Stimulated activated CD4-positive, alpha-beta T cell treated with anti-CD3 and anti-CD28 coated beads, Interleukin-4, amount 100 ng/mL, for 24 hours (primary cell): ENCODE measurements around the gene TMPRSS3.
"Not testable (repeated sequence)": the region's sequence is repeated elsewhere in the genome, so short reads cannot be mapped to it uniquely, and the experiment has no call there.

Experiments
- DNase-seq: peaks from one replicate; pipeline ENCODE4 v3.0.0-alpha.2; 2020

Gene TMPRSS3

DNA sequence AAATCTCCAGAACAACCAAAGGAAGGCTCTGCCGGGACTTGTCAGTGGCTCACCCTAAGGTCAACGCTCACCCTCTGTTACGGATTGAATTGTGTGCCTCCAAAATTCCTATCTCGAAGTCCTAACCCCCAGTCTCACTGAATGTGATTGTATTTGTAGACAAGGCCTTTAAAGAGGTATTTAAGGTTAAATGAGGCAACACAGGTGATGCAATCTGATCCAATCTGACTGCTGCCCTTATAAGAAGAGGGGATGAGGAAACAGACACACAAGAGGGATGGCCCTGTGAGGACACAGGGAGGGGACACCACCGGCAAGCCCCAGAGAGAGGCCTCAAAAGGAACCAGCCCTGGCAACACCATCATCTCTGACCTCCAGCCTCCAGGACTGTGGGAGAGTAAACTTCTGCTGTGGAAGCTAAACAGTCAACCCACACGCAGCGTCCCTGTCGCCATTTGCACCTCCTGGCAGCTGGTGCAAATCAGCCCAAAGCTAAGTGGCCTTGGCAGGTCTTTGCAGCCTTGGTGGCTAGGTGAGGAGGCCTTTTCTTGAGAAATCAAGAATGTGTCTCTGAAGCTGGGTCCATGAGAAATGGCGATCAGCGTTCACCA is 32.1 kb upstream of the TMPRSS3 start:
- no peak for DNase-seq

DNA sequence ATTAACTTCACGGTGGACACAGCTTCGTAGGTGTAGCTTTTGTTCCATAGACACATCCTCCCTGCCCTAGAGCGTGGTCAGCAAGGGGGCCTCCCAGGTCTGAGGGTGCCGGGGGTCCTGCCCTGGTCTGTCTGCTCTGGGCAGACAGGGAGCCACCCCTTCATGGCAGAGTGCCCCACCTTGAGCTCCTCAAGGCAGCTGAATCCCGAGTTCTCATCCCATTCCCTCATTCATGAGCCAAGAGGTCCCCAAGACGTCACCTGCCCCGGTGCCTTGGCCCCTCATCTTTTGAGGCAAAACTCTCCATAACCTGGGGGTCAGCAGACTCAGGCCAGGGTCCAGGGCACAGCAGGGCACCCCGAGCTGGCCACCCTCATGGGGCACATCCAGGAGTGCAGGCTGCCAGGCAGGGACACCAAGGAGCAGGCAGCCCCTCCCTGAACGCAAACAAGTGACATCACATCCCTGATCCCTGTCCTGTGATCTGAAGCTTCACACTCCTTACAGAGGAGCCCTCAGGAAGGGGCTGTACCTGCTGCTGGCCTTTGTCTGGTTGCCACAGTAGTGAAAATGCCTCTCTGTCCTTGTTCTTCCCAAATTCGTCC is 31.1 kb upstream of the TMPRSS3 start:
- DNase-seq = no peak

DNA sequence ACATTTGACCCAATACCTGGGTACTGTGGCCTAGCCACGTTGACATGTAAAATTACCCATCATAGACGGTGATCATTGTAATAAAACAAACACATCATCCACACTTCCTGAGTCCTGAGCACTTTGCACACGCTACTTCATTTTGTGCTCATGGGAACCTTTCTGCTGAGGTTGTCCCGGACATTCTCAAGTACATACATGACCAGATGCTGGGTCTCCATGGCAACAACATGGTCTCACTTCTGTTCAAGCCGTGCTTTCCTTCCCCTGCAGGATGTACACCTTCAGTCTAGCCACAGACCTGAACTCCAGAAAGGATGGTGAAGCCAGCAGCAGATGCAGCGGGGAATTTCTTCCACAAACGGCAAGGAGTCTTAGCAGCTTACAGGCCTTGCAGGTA is 30.6 kb upstream of the TMPRSS3 start:
- no peak for DNase-seq

DNA sequence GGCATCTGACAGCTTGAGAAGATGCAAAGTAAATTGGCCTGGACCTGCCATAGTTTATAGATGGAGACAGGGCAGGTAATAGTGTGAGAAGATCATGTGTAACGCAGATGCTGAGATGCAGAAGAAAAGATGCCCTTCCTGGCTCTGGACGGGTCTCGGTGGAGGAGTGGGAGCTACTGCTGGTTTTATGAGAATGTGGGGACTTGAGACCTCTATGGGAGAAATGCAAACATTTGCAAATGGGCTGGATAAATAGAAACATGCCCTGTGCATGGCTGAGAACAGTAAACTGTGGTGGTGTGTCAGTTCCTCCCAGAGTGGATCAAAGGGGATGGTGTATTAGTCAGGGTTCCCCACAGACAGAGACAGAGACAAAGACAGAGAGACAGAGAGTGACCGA is 29.7 kb upstream of the TMPRSS3 start:
- peak; percentile 38 for DNase-seq

DNA sequence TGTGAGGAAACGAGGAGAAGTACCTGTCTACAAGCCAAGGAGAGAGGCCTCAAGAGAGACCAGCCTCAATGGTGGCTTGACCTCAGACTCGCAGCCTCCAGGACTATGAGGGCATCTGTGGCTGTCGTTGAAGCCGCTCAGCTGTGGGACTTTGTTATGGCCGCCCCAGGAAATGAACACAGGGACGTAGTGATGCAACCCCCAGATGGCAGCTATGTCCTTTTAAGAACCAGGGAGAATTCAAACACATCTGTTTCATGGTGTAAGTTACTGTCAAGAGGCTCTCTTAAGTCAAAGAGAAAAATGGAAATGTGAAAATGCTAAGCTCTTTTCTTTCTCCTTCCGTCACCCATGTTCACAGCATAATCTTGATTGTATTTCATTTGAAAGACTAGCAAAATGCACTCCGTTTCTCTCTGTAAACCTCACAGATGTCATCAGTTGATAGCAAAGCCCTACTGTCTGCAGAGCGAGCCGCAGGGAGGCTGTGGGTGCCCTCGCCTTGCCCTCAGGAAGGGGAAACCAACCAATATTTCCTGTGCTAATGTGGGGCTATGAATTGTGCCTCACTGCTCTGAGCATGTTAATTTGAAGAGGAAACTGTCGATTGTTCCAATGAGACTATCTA is 29.2 kb upstream of the TMPRSS3 start:
- peak; percentile 64 for DNase-seq

DNA sequence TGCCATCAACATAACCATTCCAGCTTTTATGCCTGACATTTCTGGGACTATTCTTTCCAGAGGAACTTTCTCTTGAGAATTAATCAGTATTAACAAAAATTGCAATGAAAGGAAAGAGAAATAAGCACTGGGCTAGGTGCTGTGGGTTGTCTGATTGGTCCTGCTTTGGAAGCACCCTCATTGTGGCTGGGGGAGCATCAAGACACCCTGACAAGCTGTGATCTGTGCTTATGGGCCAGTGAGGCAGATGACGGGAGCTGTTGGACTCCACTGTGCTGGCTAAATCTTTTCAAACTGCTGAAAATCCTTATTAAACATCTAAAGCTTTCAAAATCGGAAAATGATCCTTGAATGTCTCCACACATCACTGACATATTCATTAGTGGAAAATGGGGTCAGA is 27.8 kb upstream of the TMPRSS3 start:
- DNase-seq = no peak

DNA sequence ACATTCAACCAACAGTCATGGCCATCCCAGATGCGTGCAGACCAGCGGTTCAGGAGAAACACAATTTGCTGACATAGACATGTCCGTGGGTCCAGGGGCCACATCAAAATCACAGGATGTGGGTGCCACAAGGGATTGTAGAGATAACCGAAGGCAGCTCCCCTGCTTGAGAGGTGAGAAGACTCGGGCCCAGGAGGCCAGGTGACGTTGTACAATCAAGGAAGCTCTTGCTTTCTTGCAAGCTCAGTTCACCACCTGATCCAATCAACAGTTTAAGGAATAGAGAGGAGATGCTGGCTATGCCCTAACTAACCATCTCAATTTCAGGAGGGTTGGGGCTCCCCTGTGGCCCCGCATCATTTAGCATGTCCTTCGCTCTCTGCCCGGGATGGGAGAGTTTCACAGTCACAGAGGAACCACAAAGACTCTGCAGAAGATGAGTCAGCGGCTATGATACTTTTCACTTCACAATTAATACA is 27.4 kb upstream of the TMPRSS3 start:
- DNase-seq = peak; percentile 61

DNA sequence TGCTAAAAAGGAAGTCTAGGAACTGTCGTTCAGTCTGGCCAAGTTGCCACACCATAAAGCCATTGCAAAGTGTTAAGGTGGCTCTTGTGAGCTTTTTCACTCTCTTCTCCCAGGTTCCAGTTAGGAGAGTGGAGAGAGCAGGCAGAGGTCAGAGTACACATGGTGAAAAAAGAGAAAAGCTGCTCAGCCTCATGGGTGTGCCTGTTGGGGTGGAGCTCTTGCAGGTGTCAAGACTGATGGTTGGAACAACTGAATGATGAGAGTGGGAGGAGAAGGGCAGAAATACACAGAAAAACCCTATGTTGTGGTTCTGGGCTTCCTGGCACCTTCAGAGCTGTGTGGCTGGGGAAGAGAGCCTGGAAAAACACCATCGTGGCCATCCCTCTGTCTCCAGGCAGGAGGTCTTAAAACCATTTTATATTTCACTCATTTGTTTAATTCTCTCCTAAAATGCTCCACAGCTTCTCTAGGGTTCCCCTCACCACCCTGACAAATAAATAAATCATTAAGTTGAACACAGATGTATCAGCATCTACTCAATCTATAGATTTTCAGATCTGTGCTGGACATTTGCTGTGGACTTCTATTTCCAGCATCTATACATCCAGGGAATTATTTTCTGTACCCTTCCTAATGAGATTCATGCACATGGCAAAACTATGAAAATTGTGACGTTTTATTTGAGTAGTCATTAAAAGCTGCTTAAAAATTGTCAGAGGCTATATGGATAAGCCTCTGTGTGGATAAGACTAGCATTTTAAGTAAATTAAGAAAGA is 25.4 kb upstream of the TMPRSS3 start:
- DNase-seq = no peak

DNA sequence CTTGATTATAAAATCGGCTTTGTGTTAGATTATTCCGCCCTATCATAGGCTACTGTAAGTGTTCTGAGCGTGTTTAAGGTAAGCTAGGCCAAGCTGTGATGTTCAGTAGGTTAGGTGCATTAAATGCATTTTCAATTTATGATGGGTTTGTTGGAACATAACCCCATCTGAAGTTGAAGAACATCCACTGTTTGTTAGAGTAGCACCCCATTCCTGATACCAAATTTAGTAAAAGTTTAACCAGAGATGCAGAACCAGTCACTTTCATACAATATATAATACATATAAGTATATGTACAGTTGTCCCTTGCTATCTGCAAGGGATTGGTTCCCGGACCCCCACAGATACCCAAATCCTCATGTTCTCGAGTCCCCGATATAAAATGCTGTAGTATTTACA is 24.0 kb upstream of the TMPRSS3 start:
- DNase-seq = no peak

DNA sequence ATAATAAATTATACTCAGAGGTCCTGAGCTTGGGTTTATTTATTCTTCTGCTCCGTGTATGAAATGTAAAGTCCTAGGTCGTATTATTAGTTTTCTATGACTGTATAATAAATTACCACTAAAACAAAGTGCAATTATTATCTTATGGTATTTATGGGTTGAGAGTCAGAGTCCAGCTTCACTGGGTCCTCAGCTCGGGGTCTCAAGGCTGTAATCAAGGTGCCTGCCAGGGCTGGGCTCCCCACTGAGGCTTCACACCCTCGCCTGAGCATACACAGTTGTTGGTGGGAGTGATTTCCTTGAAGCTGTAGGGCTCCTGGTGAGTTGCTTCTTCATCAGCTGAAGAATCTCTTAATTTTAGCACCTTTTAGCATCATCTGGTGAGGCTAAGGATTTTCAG is 23.0 kb upstream of the TMPRSS3 start:
- DNase-seq = no peak

DNA sequence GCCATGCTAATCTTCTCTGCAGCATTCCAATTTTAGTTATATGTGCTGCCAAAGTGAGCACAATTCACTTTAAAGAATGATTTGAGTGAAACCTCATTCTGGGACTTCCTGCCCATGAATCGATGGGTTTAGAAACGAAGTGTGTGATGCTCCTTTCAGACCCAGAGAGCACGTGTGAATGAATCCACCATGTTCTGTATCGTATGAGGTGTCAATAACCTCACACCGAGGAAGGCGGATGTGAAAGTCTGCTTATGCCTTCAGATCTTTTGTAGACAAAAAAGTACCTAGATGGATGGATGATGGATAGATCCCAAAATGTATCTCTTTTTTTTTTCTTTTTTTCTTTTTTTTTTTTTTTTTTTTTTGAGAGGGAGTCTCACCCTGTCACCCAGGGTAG is 21.7 kb upstream of the TMPRSS3 start:
- peak; percentile 52 for DNase-seq

DNA sequence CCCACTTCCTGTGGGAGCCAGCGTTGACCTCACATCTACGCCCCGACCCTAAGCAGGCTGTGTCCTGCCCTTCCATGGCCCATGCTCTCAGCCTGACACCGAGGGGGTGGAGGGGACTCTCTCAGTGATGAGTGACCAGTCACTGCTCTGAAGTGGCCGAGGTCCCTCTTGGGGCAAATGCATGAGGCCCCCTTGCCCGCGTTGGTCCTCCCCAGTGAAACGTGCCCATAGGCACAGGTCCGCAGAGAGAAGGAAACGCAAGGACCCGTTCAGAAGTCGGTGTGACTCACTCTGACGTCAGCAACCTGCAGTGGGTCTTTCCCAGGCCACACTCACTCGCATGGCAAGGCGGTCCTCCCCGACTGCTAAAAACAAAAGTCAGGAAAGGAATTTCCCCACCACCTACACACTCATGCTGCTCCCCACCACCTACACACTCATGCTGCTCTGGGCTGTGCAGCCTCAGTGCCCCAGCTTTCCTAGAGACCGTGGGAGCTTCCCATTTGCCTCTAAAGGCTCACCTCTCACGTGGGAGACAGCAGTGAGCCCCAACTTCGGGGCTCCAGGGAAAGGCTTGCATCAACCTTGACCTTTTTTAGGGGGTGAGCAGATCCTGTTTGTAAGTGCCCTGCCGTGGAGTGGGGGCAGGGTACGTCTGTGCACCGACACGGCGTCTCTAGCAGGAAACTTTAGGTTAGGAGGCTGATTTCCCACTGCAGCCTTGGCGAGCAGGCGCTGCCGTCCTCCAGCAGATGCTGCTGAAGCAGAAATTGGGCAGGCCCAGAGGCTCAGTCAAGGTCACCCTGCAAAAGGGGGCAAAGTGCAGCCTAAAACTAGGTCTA is 19.3 kb upstream of the TMPRSS3 start:
- peak; percentile 97 for DNase-seq

DNA sequence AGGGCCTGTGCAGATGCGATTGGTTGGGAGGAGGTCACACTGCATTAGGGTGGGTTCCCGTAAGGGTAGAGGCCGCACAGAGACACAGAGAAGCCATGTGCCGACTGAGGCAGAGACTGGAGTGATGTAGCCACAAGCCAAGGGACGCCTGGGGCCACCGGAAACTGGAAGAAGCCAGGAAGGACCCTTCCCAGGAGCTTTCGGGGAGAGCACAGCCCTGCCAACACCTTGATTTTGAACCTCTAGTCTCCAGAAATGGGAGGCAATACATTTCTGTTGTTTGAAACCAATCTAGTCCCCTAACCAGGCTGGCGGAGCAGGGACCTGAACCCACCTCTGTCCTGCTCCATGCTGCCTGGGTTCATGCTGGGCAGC is 18.7 kb upstream of the TMPRSS3 start:
- no peak for DNase-seq

DNA sequence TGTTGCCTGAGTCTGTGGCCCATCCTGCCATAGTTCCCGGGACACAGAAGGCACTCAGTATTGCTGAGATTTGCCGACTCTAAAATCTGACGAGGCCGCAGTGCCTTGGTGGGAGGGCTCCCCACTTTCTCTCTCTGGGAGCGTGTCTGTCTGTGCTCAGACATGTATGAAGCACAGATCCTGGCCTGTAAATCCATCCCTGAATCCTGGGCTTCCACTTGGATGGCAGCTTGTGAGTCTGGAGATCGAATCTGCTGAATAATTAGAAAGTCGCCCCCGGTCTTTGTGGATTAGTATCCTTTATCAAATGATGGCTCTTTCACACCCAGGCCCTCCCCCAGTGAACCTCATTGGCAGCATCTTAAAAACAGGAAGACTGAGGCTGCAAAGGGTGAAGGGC is 18.2 kb upstream of the TMPRSS3 start:
- no peak for DNase-seq

DNA sequence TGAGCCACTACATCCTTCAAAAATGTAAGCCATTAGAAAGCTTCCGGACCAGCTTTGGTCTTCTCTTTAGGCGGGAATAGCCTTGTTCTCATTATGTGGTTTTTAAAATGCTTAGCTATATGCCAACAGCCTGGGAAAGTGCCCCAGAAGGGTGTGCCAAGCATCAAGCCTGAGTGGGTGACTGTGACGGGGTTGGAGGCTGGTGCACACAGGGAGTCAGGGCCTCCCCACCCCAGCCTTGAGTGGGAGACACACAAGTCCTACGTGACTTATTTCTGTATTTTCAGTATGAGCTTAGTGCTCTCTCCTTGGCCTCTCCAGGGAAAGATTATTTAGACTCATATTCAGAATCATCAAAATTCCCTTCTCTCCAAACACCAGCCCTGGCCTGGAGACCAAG is 17.6 kb upstream of the TMPRSS3 start:
- DNase-seq = peak; percentile 66

DNA sequence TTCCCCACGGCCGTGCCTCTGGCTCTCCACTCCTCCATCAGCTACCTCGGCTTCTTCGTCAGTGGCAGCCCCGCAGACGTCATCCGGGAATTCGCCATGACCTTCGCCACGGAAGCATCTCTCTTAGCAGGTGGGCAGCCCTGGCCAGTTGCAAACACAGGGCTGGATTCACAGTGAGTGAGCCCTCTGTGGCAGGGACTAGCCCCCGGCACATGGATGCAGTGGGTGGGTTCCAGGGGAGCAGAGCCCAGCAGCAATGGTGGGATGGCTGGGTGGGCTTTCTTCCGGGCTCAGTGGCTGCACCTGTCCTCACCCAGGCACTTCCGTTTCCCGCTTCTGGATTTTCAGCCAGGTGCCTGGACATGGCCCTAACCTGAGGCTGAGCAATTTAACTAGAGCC is 17.2 kb upstream of the TMPRSS3 start:
- DNase-seq = no peak

DNA sequence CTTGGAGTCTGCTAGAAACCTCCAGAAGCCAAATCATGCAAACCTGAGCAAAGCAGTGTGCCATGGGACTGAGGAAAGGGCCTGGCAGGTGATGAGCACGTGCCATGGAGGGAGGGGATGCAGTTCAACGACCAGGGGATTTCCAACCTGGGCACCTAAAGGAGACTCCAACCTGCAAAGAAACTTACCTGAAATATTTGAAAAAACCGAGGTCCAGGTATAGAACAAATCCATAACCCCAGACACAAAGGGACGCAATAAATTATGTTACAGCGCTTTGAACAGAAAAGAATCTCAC is 16.7 kb upstream of the TMPRSS3 start:
- DNase-seq = no peak

DNA sequence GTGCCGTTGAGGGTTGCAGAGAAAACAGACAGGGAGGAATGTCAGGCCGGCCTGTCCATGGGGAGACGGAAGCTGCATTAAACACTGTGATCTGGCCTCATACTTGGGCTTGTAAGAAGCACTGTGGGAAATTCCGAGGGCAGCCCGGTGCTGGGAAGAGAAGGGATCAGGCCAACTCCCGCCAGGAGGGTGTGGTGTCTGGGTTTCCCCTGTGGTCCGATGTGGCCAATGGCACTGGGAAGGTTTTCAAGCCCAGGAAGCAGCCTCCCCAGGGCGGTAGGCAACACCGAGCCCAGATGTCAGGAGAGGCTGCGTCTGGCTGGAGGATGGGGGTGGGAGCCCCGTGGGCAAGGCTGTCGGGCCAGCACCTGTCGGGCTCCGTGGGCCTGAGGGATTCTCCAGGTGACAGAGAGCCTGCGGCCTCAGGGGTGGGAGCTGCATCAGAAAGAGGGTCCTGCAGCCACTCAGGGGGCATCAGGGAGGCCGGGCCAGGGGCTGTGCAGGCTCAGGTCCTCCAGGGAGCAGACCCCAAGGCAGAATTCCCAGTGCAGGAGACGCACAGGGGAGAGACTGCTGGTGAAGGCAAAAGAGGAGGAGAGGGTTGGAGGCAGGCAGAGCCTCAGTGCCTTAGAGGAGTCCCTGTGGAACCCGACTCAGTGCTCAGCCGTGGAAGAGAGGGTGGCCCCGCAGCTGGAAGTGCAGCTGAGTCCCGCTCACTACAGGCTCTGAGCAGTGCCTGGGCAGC is 16.2 kb upstream of the TMPRSS3 start:
- DNase-seq = no peak

DNA sequence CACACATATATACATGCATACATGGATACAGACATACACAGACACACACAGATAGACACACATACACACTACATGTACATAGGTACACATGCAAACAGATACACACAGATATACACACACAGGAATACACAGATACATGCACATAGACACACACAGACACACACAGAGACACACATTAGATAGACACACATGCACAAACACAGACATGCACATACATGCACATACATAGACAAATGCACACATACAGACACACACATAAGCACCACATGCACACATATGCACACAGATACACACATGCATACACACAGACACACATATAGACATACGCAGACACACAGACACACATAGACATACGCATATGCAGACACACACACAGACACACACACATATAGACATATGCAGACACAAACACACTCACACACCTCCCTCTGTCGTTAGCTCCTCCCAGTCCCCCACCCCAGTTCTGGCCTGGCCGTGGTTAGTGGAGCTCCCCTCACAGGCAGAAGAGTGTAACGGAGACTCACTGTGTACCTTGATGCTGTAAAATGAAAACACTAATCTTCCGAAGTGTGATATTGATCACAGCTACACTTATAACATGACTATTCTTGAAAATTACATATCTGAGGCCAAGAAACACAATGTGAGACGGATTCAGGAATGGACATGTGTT is 15.5 kb upstream of the TMPRSS3 start:
- DNase-seq = peak; percentile 48

DNA sequence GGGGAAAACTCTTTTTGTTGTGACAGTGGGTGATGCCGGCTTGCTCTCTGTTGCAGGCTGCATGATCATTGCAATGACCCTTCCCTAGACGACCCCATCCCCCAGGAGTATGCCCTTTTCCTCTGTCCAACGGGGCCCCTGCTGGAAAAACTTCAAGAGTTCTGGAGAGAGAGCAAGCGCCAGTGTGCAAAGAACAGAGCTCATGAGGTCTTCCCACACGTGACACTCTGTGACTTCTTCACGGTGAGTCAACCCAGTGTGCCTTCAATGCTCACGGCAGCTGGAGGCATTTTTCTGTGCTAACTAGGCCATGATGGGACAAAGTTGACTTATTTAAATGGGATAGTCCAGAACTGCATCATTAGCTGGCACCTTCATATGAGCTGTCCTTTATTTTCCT is 13.5 kb upstream of the TMPRSS3 start:
- DNase-seq = no peak

DNA sequence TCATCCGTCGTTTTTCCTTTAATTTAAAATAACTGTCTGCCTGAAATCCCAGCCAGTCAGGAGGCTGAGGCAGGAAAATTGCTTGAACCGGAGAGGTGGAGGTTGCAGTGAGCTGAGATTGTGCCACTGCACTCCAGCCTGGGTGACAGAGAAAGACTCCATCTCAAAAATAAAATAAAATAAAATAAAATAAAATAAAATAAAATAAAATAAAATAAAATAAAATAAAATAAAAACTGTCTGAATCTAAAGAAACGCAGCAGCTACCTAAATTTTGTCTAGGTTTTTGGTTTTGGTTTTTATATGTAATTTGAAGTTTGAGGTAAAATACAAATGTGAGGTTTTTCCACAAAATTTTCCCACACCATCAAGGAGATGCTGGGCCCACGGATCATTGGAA is 12.9 kb upstream of the TMPRSS3 start:
- not testable (repeated sequence) for DNase-seq

DNA sequence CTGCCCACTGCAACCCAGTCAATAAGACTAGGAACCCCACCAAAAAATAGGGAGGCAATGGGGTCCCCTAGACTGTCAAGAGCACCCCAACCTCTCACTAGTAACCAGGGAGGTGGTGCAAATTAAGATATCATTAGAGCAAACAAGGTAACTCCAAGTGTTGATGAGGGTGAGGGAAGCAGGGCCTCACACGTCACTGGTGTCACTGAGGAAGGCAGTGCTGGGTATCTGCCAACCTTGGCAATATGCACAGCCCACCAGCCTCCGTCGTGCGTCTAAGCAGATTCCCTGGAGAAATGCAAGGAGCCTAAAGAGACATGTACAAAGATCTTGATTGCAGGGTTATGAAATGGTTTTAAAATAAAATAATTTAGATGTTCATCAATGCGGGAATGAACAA is 11.6 kb upstream of the TMPRSS3 start:
- no peak for DNase-seq
